NB4 (cell line): ENCODE data around the gene ARFGEF3.

Experiments used
- MYC ChIP-seq: IDR thresholded peaks from 2 replicates; pipeline ENCODE4 v1.6.1; 2011; ENCODE audit warnings: low read depth, low read length
- POLR2A ChIP-seq: IDR thresholded peaks from 2 replicates; pipeline ENCODE4 v1.6.1; 2011; ENCODE audit warnings: mild to moderate bottlenecking; ENCODE audit not compliant: insufficient read length; ENCODE audit errors: extremely low read depth
- TF ChIP-seq, protein P1 (sequence below): IDR thresholded peaks from one replicate; pipeline ENCODE4 v1.5.1; 2012; ENCODE audit warnings: low read depth, low read length

- TF ChIP-seq, protein P1, sequence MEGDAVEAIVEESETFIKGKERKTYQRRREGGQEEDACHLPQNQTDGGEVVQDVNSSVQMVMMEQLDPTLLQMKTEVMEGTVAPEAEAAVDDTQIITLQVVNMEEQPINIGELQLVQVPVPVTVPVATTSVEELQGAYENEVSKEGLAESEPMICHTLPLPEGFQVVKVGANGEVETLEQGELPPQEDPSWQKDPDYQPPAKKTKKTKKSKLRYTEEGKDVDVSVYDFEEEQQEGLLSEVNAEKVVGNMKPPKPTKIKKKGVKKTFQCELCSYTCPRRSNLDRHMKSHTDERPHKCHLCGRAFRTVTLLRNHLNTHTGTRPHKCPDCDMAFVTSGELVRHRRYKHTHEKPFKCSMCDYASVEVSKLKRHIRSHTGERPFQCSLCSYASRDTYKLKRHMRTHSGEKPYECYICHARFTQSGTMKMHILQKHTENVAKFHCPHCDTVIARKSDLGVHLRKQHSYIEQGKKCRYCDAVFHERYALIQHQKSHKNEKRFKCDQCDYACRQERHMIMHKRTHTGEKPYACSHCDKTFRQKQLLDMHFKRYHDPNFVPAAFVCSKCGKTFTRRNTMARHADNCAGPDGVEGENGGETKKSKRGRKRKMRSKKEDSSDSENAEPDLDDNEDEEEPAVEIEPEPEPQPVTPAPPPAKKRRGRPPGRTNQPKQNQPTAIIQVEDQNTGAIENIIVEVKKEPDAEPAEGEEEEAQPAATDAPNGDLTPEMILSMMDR, result no peak
- TF ChIP-seq POLR2A, result no peak
- TF ChIP-seq MYC, result no peak
Observed at GRCh38 chr6:138336221-138336620, 174.5 kb downstream of the ARFGEF3 start.
